DMS153 treated with DMSO at 0.1 percent for 48 hours (cell line): ENCODE measurements around the gene FRMD5.
"Not testable (repeated sequence)": the region's sequence is repeated elsewhere in the genome, so short reads cannot be mapped to it uniquely, and the experiment has no call there.

ENCODE experiments used
- DNase-seq: peaks from one replicate; lab custom pipeline; 2025; ENCODE audit not compliant: unreplicated experiment; lab: John Stamatoyannopoulos, UW

FRMD5 gene

GRCh38 chr15:44195151-44195740 lies at the start of gene FRMD5:
Gene FRMD5 (minus strand): TSS chr15:44195271.
- peak; percentile 72 for DNase-seq

GRCh38 chr15:44243829-44244228 lies 48.8 kb upstream of the FRMD5 start:
- no peak for DNase-seq

GRCh38 chr15:44243141-44243540 lies 48.1 kb upstream of the FRMD5 start:
- no peak for DNase-seq

- DNase-seq: no peak
These were observed 36.8 kb upstream of the FRMD5 start for GRCh38 chr15:44231842-44232241.

- DNase-seq: not testable (repeated sequence)
These were observed 34.2 kb upstream of the FRMD5 start for GRCh38 chr15:44229301-44229700.

GRCh38 chr15:44227584-44227983 lies 32.5 kb upstream of the FRMD5 start:
- no peak for DNase-seq

- not testable (repeated sequence) for DNase-seq
These were observed 31.9 kb upstream of the FRMD5 start for GRCh38 chr15:44227001-44227400.

GRCh38 chr15:44222478-44222877 lies 27.4 kb upstream of the FRMD5 start:
- no peak for DNase-seq

GRCh38 chr15:44219073-44219472 lies 24.0 kb upstream of the FRMD5 start:
- DNase-seq: no peak

GRCh38 chr15:44216958-44217357 lies 21.9 kb upstream of the FRMD5 start:
- no peak for DNase-seq

- no peak for DNase-seq
These were observed 20.5 kb upstream of the FRMD5 start for GRCh38 chr15:44215594-44215993.

GRCh38 chr15:44208956-44209355 lies 13.9 kb upstream of the FRMD5 start:
- DNase-seq: no peak

GRCh38 chr15:44207643-44208042 lies 12.6 kb upstream of the FRMD5 start:
- no peak for DNase-seq

- no peak for DNase-seq
These were observed 4.3 kb upstream of the FRMD5 start for GRCh38 chr15:44199393-44199792.

- no peak for DNase-seq
These were observed 534 bp downstream of the FRMD5 start for GRCh38 chr15:44194323-44195150.

GRCh38 chr15:44193651-44194322 lies 1.3 kb downstream of the FRMD5 start:
- peak; percentile 1 for DNase-seq

- DNase-seq: no peak
These were observed 6.3 kb downstream of the FRMD5 start for GRCh38 chr15:44188795-44189194.

GRCh38 chr15:44186705-44187104 lies 8.4 kb downstream of the FRMD5 start:
- DNase-seq: no peak

- DNase-seq: no peak
These were observed 11.7 kb downstream of the FRMD5 start for GRCh38 chr15:44183363-44183762.

- no peak for DNase-seq
These were observed 13.7 kb downstream of the FRMD5 start for GRCh38 chr15:44181410-44181809.

- no peak for DNase-seq
These were observed 17.9 kb downstream of the FRMD5 start for GRCh38 chr15:44177139-44177538.

GRCh38 chr15:44173813-44174212 lies 21.3 kb downstream of the FRMD5 start:
- DNase-seq: no peak
